ENCODE measurements around the gene ARF5. TPM values are rescaled to one million over a fixed set of nuclear protein-coding genes. Genes with fewer than 3 reads are reported as not detected.

ARF5 gene
- 122 and 130 TPM in 2 replicates for total RNA-seq

DNA sequence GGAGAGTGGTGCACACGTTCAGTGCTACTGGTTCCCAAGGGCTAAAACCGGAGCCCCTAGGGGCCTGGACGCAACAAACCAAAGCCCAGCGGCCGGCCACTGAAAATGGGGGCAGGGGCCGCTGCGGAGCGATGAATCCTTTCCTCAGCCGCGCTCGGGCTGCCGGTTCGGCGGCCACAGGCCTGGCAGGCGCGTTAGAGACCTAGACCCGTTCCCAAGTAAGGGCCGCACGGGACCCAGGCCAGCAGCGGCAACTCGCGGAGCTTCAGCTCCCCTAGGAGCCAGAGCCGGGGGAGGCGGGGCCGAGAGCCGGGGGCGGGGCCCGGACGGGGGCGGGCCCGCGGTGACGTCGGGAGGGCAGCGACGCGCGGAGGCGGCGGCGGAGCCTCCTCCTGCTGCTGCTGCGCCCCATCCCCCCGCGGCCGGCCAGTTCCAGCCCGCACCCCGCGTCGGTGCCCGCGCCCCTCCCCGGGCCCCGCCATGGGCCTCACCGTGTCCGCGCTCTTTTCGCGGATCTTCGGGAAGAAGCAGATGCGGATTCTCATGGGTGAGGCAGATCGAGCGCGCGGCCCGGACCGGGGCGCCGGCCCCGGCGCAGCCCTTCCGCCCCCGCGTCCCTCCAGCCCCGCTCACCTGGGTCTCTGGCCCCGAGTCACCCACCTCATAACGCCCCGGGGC lies at the start of gene ARF5:
ARF5 (plus strand) TSS at position 393 of the 678 bp plus-strand sequence; CDS start at position 481, 88 bp downstream.

DNA sequence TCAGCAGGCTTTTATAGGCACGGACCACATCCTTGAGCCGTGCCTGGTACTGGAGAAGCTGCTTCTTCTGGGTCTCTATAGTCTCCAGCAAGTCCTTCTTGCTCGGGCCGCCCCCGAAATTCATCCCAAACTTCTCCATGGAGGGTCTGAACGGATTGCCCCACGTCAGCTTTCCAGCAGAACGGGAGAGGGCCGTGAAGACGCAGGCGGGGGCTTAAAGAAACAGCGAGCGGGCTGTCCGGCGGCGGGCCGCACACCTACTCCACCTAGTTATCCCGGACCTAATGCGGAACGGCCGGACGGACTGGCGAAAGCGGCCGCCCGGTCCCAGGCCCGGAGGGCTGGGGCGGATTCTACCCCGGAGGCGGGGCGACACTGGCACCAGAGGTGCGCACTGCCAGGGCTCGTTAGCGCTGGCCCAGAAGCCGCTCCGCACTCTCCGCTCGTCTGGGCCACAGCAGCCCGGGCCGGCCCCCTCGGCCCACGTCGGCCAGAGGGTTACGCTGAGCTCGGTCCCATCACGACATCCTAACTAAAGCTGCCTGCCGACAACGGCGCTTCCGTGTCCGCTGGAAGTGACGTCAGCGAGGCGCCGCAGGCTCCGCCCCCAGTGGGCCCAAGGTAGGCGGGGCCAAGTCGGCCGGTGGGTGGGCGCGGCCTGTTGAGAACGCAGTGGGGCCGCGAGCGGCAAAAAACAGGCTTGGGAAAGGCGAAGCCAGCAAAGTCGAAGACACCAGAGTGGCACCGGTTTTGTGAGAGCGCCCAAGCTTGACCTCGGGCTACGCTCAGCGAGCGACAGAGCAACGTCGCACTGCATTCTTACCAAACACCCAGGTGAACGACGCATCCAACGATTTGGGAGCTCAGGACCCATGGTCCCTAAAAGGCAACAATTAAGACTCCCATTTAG lies 2.9 kb upstream of the ARF5 start, which contains the start of gene GCC1:
GCC1 (minus strand) TSS at position 553 of the 910 bp plus-strand sequence; CDS start at position 139, 414 bp downstream.

DNA sequence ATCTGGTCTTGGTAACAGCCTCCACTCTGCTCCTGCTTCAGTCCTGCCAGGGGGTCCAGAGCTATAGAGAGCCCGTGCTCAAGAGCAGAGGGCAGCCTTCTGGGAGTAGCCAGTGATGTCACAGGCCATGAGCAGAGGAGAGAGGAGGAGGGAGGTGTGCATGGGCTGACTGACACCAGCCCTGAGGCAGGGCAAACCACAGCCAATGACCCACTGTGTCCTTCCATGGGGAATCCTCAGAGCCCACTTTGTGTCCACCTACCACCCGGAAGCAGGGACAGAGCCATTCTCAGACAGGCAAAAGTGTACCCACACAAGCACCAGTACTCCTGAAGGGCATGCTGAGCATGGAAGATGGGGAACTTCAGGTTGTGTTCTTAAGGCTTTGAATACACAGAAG lies 29.8 kb downstream of the ARF5 start, which contains the start of gene PAX4:
PAX4 (minus strand) TSS at position 101 of the 400 bp plus-strand sequence. CDS start 2,214 bp downstream, outside the sequence.

Other genes starting within 250 kb of the ARF5 start
- 11.0 and 11.9 TPM in 2 replicates for gene ZNF800, start 195.7 kb upstream of the ARF5 start, total RNA-seq
- 26.8 and 27.0 TPM in 2 replicates for gene GCC1, start 2.8 kb upstream of the ARF5 start, total RNA-seq
- gene FSCN3, start 5.3 kb downstream of the ARF5 start, total RNA-seq, result 0.58 and 1.7 TPM in 2 replicates
- not detected in 2 replicates for gene PAX4, start 29.7 kb downstream of the ARF5 start, total RNA-seq
- 193 and 208 TPM in 2 replicates for gene SND1, start 63.8 kb downstream of the ARF5 start, total RNA-seq

Measured in regular cardiac myocyte (primary cell).